Osteocyte (in vitro differentiated cells): ENCODE measurements around the gene NRXN3. TPM values are rescaled to one million over a fixed set of nuclear protein-coding genes. Genes with fewer than 3 reads are reported as not detected.

Source experiments
- DNase-seq: peaks from one replicate; pipeline ENCODE4 v3.0.0; 2021; ENCODE audit warnings: mixed read lengths; ENCODE audit not compliant: unreplicated experiment; ENCODE audit errors: extremely low spot score
- H3K27ac Mint-ChIP-seq: one replicate; pipeline ENCODE4 v1.8.0; 2021; ENCODE audit warnings: mild to moderate bottlenecking, mixed read lengths; ENCODE audit not compliant: unreplicated experiment
- H3K27me3 Mint-ChIP-seq: one replicate; pipeline ENCODE4 v1.8.0; 2021; ENCODE audit warnings: mixed read lengths; ENCODE audit not compliant: unreplicated experiment
- H3K36me3 Mint-ChIP-seq: one replicate; pipeline ENCODE4 v1.8.0; 2021; ENCODE audit warnings: mixed read lengths; ENCODE audit not compliant: unreplicated experiment
- H3K4me1 Mint-ChIP-seq: one replicate; pipeline ENCODE4 v1.8.0; 2021; ENCODE audit warnings: mixed read lengths; ENCODE audit not compliant: unreplicated experiment
- H3K4me3 Mint-ChIP-seq: one replicate; pipeline ENCODE4 v1.8.0; 2021; ENCODE audit warnings: mild to moderate bottlenecking, moderate library complexity, mixed read lengths; ENCODE audit not compliant: unreplicated experiment
- H3K9me3 Mint-ChIP-seq: one replicate; pipeline ENCODE4 v1.8.0; 2021; ENCODE audit warnings: mixed read lengths; ENCODE audit not compliant: unreplicated experiment
- total RNA-seq: library from RNA; stranded (reverse); gene quantifications from 2 replicates; pipeline ENCODE4 v1.2.1, GENCODE V29; 2021
- TF ChIP-seq, protein P1 (sequence below): fragments of 200-600 bp; sonication (generic); IDR thresholded peaks from 2 replicates; pipeline ENCODE4 v1.5.0; 2021; ENCODE audit warnings: antibody characterized with exemption, mild to moderate bottlenecking, moderate library complexity

The NRXN3 gene
- total RNA-seq, 1 donor from 2014 or later = 26.5 TPM

DNA sequence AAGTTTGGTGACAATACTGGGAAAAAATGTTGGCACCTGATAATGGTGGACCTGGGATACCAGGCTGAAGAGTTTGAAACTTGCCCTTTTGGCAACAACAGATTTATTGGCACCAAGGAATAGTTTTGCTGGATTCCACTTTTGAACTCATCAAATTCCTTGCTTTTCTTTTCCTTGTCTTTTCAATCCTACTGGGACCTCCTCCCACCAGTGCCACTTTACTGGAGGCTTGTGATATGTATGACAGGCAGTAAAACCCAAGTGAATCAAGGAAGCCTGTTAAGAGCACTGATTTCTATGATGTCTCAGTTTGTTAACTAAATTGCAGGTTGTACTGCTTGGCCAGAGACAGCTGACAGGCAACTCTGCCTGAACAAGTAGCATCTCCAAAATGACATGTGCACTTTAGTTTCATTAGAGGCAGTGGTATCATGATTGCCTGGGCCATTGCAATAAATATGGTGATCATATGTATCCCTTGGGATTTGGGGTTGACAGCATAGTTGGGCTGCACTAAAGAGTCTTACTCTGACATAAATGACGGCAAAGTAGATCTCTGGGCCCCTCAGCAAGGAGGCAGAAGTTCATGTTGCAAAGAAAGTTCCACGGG is 1475.7 kb downstream of the NRXN3 start:
- no peaks in the 10 kb centered on the region for H3K4me1 Mint-ChIP-seq
- H3K9me3 Mint-ChIP-seq = no peaks in the 10 kb centered on the region
- no peak overlapping the region for H3K27ac Mint-ChIP-seq
- no peak overlapping the region for H3K4me3 Mint-ChIP-seq
- TF ChIP-seq, protein P1, sequence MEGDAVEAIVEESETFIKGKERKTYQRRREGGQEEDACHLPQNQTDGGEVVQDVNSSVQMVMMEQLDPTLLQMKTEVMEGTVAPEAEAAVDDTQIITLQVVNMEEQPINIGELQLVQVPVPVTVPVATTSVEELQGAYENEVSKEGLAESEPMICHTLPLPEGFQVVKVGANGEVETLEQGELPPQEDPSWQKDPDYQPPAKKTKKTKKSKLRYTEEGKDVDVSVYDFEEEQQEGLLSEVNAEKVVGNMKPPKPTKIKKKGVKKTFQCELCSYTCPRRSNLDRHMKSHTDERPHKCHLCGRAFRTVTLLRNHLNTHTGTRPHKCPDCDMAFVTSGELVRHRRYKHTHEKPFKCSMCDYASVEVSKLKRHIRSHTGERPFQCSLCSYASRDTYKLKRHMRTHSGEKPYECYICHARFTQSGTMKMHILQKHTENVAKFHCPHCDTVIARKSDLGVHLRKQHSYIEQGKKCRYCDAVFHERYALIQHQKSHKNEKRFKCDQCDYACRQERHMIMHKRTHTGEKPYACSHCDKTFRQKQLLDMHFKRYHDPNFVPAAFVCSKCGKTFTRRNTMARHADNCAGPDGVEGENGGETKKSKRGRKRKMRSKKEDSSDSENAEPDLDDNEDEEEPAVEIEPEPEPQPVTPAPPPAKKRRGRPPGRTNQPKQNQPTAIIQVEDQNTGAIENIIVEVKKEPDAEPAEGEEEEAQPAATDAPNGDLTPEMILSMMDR = no peak
- DNase-seq = no peak
- H3K36me3 Mint-ChIP-seq = no peaks in the 10 kb centered on the region
- no peaks in the 10 kb centered on the region for H3K27me3 Mint-ChIP-seq

DNA sequence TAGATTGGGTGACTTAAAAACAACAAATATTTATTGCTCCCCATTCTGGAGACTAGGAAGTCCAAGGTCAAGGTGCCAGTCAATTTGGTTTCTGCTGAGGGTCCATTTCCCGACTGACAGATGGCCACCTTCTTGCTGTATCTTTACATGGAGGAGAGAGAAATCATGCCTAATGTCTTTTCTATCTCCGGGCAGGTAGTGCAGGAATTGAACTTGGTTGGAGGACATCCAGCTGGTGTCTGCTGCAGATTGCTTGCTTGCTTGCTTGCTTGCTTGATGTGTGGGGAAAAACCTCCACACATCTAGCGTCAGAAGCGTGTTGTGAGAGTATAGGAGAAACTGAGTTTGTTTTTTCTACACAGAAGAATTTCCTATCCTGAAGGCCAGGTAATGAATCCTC is 1479.7 kb downstream of the NRXN3 start:
- H3K4me1 Mint-ChIP-seq = no peaks in the 10 kb centered on the region
- H3K4me3 Mint-ChIP-seq = no peak overlapping the region
- no peaks in the 10 kb centered on the region for H3K27me3 Mint-ChIP-seq
- H3K9me3 Mint-ChIP-seq = peaks cover 3% of the 10 kb centered on the region
- no peak overlapping the region for H3K27ac Mint-ChIP-seq
- TF ChIP-seq, protein P1 = no peak
- DNase-seq = no peak
- H3K36me3 Mint-ChIP-seq = peaks cover 2% of the 10 kb centered on the region

GRCh38 chr14:79652513-79653307 is 1482.5 kb downstream of the NRXN3 start:
- DNase-seq = no peak
- H3K4me1 Mint-ChIP-seq = no peaks in the 10 kb centered on the region
- TF ChIP-seq, protein P1 = no peak
- peaks cover 3% of the 10 kb centered on the region for H3K9me3 Mint-ChIP-seq
- H3K4me3 Mint-ChIP-seq = no peak overlapping the region
- peaks cover 2% of the 10 kb centered on the region for H3K36me3 Mint-ChIP-seq
- H3K27me3 Mint-ChIP-seq = no peaks in the 10 kb centered on the region
- H3K27ac Mint-ChIP-seq = no peak overlapping the region

- Mint-ChIP-seq H3K4me3 (no peak overlapping the region), H3K4me1 (no peaks in the 10 kb centered on the region), H3K27ac (no peak overlapping the region), H3K27me3 (no peaks in the 10 kb centered on the region), H3K36me3 (peaks cover 2% of the 10 kb centered on the region), H3K9me3 (peaks cover 3% of the 10 kb centered on the region)
- no peak for DNase-seq
- TF ChIP-seq, protein P1 = no peak
Measured at GRCh38 chr14:79656056-79656455, 1485.9 kb downstream of the NRXN3 start.

GRCh38 chr14:79656496-79656895 is 1486.3 kb downstream of the NRXN3 start:
- Mint-ChIP-seq H3K27ac (no peak overlapping the region), H3K36me3 (peaks cover 2% of the 10 kb centered on the region)

More at GRCh38 chr14:79656496-79656895, 1486.3 kb downstream of the NRXN3 start:
- TF ChIP-seq, protein P1 = no peak
- Mint-ChIP-seq H3K9me3 (peaks cover 3% of the 10 kb centered on the region), H3K4me3 (no peak overlapping the region), H3K4me1 (no peaks in the 10 kb centered on the region), H3K27me3 (no peaks in the 10 kb centered on the region)
- DNase-seq = no peak
